Neural progenitor cell (in vitro differentiated cells): ENCODE data around the gene KLRB1. TPM values are rescaled to one million over a fixed set of nuclear protein-coding genes. Genes with fewer than 3 reads are reported as not detected.

Experiments used
- DNase-seq: peaks from one replicate; pipeline ENCODE4 v3.0.0-alpha.2; 2016; ENCODE audit warnings: low spot score
- H2AFZ ChIP-seq: fragments of 200-600 bp; sonication (generic); replicated peaks from 2 replicates; pipeline ENCODE4 v1.6.1; 2016; ENCODE audit warnings: antibody characterized with exemption
- H3F3A ChIP-seq: fragments of 200-600 bp; sonication (generic); 2 replicates; pipeline ENCODE4 v1.6.1; 2016; ENCODE audit warnings: antibody characterized with exemption, low read depth
- H3K27ac ChIP-seq: fragments of 200-600 bp; sonication (generic); 2 replicates; pipeline ENCODE4 v1.5.1; 2016; ENCODE audit warnings: mild to moderate bottlenecking
- H3K27me3 ChIP-seq: fragments of 200-600 bp; sonication (generic); 2 replicates; pipeline ENCODE4 v1.6.1; 2016; ENCODE audit warnings: mild to moderate bottlenecking, moderate library complexity
- H3K36me3 ChIP-seq: fragments of 200-600 bp; sonication (generic); 2 replicates; pipeline ENCODE4 v1.5.1; 2016
- H3K4me1 ChIP-seq: fragments of 200-600 bp; sonication (generic); 2 replicates; pipeline ENCODE4 v1.6.1; 2016; ENCODE audit warnings: mixed run types
- H3K4me2 ChIP-seq: fragments of 200-600 bp; sonication (generic); 2 replicates; pipeline ENCODE4 v1.6.1; 2016
- H3K4me3 ChIP-seq: fragments of 200-600 bp; sonication (generic); 2 replicates; pipeline ENCODE4 v1.5.1; 2016
- H3K79me2 ChIP-seq: fragments of 200-600 bp; sonication (generic); 2 replicates; pipeline ENCODE4 v1.6.1; 2016; ENCODE audit warnings: low read depth
- H3K9ac ChIP-seq: fragments of 200-600 bp; sonication (generic); 2 replicates; pipeline ENCODE4 v1.6.1; 2016
- H3K9me3 ChIP-seq: fragments of 200-600 bp; sonication (generic); 2 replicates; pipeline ENCODE4 v1.5.1; 2016; ENCODE audit warnings: low read depth
- H4K20me1 ChIP-seq: fragments of 200-600 bp; sonication (generic); 2 replicates; pipeline ENCODE4 v1.6.1; 2016; ENCODE audit warnings: low read depth
- H3K27ac Mint-ChIP-seq: 3 replicates; pipeline ENCODE4 v1.8.0; 2021; ENCODE audit warnings: mixed read lengths
- H3K27me3 Mint-ChIP-seq: 2 replicates; pipeline ENCODE4 v1.8.0; 2022; ENCODE audit warnings: low read depth, mild to moderate bottlenecking, inconsistent platforms, moderate library complexity, mixed read lengths; ENCODE audit not compliant: insufficient read depth
- H3K36me3 Mint-ChIP-seq: 3 replicates; pipeline ENCODE4 v1.8.0; 2021; ENCODE audit warnings: mixed read lengths
- H3K4me1 Mint-ChIP-seq: 3 replicates; pipeline ENCODE4 v1.8.0; 2021; ENCODE audit warnings: mixed read lengths
- H3K4me3 Mint-ChIP-seq: 3 replicates; pipeline ENCODE4 v1.8.0; 2021; ENCODE audit warnings: mild to moderate bottlenecking, moderate library complexity, mixed read lengths
- H3K9me3 Mint-ChIP-seq: 3 replicates; pipeline ENCODE4 v1.8.0; 2020; ENCODE audit warnings: mixed read lengths
- CTCF ChIP-seq: fragments of 200-600 bp; sonication (generic); IDR thresholded peaks from 2 replicates; pipeline ENCODE4 v1.5.1; 2017; ENCODE audit warnings: antibody characterized with exemption, mild to moderate bottlenecking
- EZH2 ChIP-seq: fragments of 200-600 bp; sonication (generic); IDR thresholded peaks from 2 replicates; pipeline ENCODE4 v1.6.1; 2017; ENCODE audit warnings: antibody characterized with exemption, mild to moderate bottlenecking, moderate library complexity
- EZH2phosphoT487 ChIP-seq: fragments of 200-600 bp; sonication (generic); IDR thresholded peaks from 2 replicates; pipeline ENCODE4 v1.6.1; 2017; ENCODE audit warnings: antibody characterized with exemption
- total RNA-seq: library from RNA; depleted of rRNA; stranded (reverse); fragments of >200 nt; gene quantifications from 2 replicates; pipeline ENCODE4 v1.2.3, GENCODE V29; 2015; ENCODE audit warnings: low replicate concordance

KLRB1 gene
- total RNA-seq, 1 donor from 2014 or later, result not detected

GRCh38 chr12:9642606-9643265 is 35.0 kb upstream of the KLRB1 start:
- H3K4me1 Mint-ChIP-seq, result peaks cover 11% of the 10 kb centered on the region

GRCh38 chr12:9640024-9640423 is 32.3 kb upstream of the KLRB1 start:
- Histone ChIP-seq H3K9me3 (no peaks in the 10 kb centered on the region), H3F3A (no peaks in the 10 kb centered on the region), H2AFZ (no peak overlapping the region), H3K79me2 (no peaks in the 10 kb centered on the region), H3K36me3 (no peaks in the 10 kb centered on the region), H3K4me2 (no peak overlapping the region), H3K4me1 (no peaks in the 10 kb centered on the region), H3K9ac (no peak overlapping the region), H3K27ac (no peak overlapping the region), H3K4me3 (no peak overlapping the region), H3K27me3 (no peaks in the 10 kb centered on the region), H4K20me1 (no peaks in the 10 kb centered on the region)
- no peak for DNase-seq
- TF ChIP-seq EZH2, result no peak
- TF ChIP-seq CTCF, result no peak
- no peak for TF ChIP-seq EZH2phosphoT487
- H3K4me3 Mint-ChIP-seq, result no peak overlapping the region
- no peaks in the 10 kb centered on the region for H3K36me3 Mint-ChIP-seq
- H3K27ac Mint-ChIP-seq, result no peak overlapping the region
- peaks cover 3% of the 10 kb centered on the region for H3K27me3 Mint-ChIP-seq
- H3K9me3 Mint-ChIP-seq, result peaks cover 4% of the 10 kb centered on the region
- H3K4me1 Mint-ChIP-seq, result no peaks in the 10 kb centered on the region

More at GRCh38 chr12:9642606-9643265, 35.0 kb upstream of the KLRB1 start:
- DNase-seq, result no peak
- Histone ChIP-seq H2AFZ (no peak overlapping the region), H3K36me3 (no peaks in the 10 kb centered on the region), H3K27me3 (no peaks in the 10 kb centered on the region), H3K27ac (no peak overlapping the region), H3K4me3 (no peak overlapping the region), H3K9me3 (no peaks in the 10 kb centered on the region), H3K79me2 (no peaks in the 10 kb centered on the region), H3K4me2 (no peak overlapping the region), H3K4me1 (no peaks in the 10 kb centered on the region), H4K20me1 (no peaks in the 10 kb centered on the region), H3K9ac (no peak overlapping the region), H3F3A (peaks cover 10% of the 10 kb centered on the region)
- no peaks in the 10 kb centered on the region for H3K36me3 Mint-ChIP-seq
- peaks cover 6% of the 10 kb centered on the region for H3K9me3 Mint-ChIP-seq
- H3K27ac Mint-ChIP-seq, result no peak overlapping the region
- no peak overlapping the region for H3K4me3 Mint-ChIP-seq
- TF ChIP-seq EZH2phosphoT487, result no peak
- TF ChIP-seq CTCF, result no peak
- no peak for TF ChIP-seq EZH2
- peaks cover 3% of the 10 kb centered on the region for H3K27me3 Mint-ChIP-seq

GRCh38 chr12:9636851-9637206 is 29.1 kb upstream of the KLRB1 start:
- H3K4me1 ChIP-seq, result no peaks in the 10 kb centered on the region
- no peaks in the 10 kb centered on the region for H3F3A ChIP-seq
- no peak overlapping the region for H3K4me2 ChIP-seq
- peaks cover 11% of the 10 kb centered on the region for H3K9me3 Mint-ChIP-seq
- no peak overlapping the region for H3K27ac ChIP-seq
- no peak overlapping the region for H3K4me3 Mint-ChIP-seq
- H3K79me2 ChIP-seq, result no peaks in the 10 kb centered on the region
- peaks cover 5% of the 10 kb centered on the region for H3K36me3 Mint-ChIP-seq
- H3K4me1 Mint-ChIP-seq, result no peaks in the 10 kb centered on the region
- H2AFZ ChIP-seq, result no peak overlapping the region
- TF ChIP-seq CTCF (peak; percentile 9), EZH2phosphoT487 (no peak), EZH2 (no peak)
- no peak overlapping the region for H3K9ac ChIP-seq
- no peak overlapping the region for H3K27ac Mint-ChIP-seq
- no peak overlapping the region for H3K4me3 ChIP-seq
- no peaks in the 10 kb centered on the region for H3K27me3 ChIP-seq
- no peaks in the 10 kb centered on the region for H3K9me3 ChIP-seq
- H4K20me1 ChIP-seq, result no peaks in the 10 kb centered on the region
- DNase-seq, result no peak
- H3K36me3 ChIP-seq, result no peaks in the 10 kb centered on the region
- peaks cover 3% of the 10 kb centered on the region for H3K27me3 Mint-ChIP-seq
